ENCODE data around the gene ACOX3.

ACOX3 gene

DNA sequence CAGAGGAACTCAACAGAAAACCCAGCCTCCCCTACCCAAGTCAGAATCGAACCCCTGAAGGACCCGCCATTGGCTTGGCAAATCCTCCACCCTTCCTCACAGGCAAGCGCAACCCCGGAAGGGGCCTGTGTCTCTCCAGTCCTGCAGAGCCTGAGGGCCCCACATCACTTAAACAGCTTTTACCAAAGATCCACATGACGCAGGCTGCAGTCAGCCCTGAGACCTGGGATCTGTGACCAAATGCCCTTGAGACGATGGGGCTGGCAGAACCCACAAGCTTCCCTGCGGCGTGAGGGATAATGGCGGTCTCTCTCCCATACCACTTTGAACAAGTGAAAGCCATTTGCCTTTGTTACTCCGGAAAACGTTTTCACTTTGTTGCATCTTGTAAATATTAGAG lies 54.9 kb downstream of the ACOX3 start:
- no peak for DNase-seq

DNA sequence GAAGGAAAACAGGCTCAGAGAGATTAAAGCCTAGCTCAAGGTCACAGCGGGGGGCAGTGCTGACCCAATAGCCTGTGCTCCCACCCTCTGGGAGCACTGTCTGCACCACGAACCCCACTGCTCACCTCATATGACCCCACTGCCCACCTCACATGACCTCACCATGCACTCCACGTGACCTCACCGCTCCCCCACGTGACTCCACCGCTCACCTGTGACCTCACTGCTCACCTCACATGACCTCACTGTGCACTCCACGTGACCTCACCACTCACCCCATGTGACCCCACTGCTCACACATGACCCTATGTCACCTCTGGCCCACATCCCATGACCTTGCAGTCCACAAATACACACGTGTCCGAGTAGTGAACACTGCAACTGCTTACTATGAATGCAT lies 55.4 kb downstream of the ACOX3 start:
- no peak for DNase-seq

DNA sequence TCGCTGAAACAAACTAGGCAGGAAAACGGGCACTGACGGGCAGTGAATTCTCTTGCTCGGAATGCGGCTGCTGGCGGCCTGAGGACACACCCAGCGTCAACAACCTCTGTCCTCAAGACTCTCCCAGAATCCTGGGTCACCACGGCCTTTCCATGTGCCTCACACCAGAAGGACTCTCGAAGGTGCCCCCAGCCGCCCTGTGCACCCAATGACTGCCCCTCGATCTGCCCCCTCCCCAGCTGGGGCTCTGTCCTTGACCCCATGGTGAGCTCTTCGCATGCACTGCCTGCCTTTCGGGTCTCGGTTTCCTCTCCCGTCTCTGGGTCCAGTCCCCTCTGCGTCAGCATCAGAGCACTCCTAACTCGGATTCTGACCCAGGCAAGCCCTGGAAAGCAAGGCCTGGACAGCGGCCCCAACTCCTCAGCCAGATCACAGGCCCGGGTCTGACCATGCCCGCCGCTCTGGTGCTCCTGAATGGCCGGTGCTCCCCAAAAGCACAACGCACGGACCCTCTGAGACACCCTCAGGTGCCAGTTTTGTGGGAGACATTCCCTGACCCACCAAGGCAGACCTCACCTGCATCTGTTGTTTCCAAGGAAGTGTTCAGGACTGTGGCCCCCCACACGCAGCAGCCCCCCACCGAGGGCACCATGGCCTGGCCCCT lies 56.0 kb downstream of the ACOX3 start:
- DNase-seq = no peak

DNA sequence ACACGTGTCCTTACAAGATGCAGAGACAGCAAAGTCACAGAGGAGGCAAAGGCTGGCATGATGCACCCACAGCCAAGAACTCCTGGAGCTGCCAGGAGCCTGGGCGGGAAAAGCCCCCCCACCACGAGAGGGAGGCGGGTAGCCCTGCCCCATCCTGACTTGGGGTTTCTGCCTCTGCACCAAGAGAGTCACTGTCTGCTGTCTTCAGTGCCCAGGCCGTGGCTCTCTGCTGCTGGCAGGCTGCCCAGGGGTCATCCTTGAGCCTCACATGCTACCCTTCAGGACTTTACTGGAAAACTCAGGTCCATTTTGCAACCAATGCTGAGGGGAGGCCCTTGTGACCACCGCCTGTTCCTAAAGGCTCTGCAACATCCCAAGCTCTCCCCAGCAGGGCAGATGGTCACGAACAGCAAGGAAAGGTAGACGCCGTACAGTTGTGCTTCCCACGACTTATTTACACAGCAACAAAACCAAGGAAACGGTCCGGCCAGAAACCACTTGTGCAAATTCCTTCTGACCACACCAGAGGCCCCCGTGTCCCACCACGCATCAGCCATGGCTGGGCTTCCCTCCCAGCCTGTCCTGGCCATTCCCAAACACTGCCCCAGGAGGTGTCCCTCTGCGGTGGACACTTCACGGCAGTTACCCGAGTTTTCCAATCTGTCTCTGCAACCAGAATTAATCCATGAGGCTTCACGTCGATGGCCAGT lies 56.9 kb downstream of the ACOX3 start:
- DNase-seq = no peak

DNA sequence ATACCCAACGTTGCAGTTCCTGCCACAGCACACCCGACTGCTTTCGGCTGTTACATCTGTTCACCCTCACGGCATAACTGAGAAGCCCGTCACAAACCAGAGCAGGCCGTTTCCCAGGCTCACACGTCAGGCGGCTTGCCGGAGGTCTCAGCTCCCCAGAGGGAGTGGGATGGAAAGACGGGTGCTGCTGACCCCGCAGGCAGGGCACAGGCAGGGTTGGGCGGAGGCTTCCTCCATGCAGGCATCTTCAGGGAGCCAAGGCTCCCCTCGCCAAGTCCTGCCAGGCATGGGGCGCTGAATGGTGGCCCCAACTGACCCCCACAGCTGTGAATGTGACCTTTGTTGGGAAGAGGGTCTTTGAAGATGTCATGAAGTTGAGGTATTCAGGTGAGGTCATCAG lies 57.5 kb downstream of the ACOX3 start:
- no peak for DNase-seq

DNA sequence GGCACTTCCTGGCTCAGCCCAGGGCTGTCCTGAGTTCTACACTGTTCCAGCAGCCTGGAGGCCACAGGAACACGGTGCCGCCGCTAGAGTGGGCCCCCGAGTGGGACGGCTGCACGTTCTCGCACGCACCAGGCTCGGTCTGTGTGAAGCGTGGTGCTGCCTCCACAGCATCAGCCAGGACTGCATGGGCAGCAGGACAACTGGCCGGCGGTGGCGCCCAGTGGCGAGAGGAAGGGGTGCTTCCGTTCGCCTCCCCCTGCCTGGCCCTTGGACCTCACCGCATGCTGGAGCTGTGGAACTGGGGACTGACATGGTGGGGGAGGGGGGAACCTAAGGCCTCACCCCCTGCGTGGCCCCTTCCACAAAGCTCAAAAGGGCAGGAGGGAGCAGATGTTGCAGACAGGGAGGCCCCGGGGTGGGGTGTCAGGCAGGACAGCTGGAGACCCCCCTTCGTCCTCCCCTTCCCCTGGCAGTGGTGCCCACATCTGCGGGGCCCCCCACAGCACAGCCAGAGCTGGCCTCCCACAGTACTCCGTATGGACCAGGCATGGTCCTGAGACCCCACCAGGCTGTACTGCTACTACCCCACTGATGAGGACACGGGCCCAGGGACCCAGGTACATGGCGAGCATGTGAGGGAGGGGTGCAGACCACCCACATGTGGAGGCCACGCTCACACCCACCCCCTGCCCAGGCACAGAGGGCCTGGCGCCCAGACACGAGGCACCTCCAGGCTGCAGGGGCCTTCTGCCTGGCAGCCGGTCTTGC lies 58.5 kb downstream of the ACOX3 start:
- DNase-seq = no peak

DNA sequence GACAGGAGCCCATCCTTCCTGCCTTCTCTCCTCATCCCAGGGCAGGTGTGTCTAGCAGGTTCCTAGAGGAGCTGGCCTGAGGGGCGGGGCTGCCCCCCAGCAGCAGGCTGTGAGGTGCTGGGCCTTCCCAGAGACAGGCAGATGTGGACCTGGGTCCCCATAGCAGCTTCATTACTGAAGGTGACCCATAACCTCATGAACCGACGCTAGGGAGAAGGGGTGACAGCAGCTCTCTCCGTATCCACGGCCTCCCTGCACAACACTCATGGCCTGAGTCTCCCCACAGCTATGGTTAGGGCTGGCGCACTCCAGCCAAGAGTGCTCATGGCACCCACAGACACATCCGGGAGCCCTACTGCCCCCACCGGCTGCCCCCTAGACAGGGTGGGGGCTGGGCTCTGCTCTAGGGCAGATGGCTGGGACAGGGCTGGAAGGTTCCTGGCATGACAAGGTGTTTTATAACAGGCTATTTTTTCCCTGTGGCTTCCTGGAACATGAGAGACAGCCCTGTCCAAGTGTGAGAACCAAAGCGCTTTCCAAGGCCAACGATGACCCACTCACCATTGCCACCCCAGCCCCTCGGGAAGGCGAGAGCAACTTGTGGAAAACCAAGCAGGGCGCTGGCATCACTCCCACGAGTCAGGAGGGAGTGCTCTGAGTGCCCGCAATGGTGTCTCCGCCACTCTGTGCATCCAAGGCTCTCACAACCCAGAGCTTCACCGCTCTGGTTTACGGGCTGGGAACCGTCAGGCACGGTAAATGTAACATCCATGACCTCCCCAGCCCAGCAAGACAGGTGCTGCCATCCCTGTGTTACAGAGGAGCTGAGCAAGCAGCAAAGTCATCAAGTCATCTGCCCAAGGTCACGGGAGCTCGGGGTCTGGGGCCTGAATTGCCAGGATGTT lies 59.8 kb downstream of the ACOX3 start:
- DNase-seq = no peak

DNA sequence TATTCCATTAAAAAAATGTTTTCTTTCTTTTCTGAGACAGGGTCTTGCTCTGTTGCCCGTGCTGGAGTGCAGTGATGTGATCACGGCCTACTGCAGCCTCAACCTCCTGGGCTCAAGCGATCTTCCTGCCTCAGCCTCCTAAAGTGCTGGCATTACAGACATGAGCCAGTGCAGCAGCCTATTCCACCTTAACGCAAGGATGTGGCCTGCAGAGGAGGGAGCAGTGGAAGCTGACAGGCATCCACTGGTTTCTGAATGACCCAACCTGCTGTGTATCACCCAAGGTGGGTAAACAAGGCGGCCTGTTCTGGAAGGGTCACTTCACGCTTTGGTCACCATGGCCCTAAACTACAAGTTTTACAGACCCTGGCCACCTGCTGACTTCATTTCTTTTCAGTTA lies 60.8 kb downstream of the ACOX3 start:
- no peak for DNase-seq

DNA sequence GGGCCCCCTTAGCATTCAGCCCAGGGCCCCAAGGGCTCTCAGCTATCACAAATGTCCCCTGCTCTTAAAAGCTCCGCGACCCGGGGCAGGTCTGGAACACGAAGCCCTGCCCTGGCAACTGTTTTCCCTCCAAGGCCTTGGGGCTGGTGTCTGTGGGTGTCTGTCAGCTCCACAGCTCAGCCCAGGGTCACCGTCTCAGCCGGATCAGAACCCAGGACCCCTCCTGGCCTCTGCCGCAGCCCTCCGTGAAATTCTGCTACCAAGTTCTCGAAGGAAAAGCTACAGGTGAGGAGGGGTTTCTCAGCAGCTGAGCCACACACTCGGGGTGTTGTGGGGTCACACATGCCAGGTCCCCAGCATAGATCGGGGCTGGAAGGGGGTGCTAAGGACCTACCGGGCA lies 61.2 kb downstream of the ACOX3 start:
- no peak for DNase-seq

DNA sequence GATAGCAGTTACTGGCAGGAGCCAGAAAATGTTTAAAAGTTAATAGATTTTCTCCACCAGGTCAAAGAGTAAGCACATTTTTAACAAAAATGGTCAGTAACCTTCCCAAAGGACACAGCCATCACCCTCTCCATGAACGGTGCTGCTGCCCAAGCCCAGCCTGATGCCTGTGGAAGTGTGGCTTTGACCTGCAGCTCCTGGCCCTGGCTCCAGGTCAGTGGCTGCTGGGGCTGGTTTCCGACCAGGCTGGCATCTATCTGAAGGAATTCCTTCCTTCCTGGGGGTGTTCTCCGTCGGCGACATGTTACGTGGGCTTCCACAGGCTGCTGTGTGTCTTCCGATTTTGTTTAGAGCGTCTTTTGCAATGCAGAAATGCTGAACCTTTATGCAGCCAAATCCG lies 61.7 kb downstream of the ACOX3 start:
- DNase-seq = no peak

DNA sequence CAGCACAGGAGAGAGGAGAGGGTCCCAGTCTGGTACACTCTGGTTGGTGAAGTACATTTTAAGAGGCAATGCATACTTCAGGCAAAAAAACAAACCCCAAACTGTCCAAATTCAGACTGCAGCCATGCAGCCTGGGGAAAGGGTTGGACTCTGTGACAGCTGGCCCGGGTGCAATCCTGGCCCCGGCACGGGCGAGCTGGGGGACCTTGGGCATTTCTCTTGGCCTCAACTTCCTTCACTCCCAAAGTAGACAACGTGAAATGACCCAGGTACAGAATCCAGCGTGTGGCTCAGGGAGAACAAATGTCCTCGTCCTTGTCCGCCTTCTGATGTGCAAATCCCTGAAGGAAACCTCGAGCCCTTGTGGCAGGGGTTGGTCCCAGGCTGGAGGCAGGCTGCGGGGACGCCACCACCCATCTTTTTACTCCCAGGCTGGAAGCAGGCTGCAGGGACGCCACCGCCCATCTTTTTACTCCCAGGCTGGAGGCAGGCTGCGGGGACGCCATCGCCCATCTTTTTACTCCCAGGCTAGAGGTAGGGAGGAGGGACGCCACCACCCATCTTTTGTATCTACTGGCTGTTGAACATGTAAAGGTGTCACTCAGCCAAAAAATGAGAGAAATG lies 62.3 kb downstream of the ACOX3 start:
- no peak for DNase-seq

DNA sequence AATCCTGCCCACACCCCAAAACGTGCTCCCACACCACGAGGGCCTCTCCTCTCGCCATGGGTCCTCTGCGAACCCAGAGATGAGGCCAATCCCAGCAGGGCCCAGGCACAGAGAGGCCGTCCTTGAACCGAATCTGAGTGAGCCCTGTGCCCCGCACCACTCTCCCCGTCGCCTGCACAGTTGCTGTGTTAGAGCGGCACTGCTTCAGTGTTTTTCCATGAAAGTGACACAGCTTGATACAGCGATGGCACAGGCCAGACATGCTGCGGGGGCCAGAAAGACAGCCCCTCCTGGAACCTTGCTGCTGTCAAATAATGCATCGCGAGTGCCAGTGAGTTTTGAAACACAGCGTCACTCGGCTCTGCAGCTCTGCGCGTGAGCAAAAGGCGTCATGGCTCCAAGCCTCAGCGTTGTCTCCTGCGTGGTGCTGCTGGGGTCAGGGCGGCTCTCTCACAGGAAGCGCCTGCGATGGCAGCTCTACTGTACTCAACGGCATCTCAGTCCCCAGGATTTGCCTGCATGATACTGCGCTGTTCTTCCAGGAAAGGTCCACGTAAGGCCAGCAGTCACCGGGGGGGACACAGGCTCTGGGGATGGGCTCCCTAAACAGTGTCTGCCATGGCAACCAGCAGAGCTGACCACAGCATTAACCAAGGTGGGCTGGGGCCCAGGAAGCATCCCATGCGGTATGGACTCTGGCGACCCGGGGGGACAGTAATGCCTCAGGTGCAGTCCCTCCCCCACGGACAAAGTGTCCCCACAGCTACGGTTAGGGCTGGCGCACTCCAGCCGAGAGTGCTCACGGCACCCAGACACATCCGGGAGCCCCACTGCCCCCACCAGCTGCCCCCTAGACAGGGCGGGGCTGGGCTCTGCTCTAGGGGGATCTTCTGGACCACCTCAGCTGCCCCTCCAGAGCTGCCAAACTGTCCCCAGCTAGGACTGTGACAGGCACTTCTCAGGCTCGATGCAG lies 63.1 kb downstream of the ACOX3 start:
- DNase-seq = no peak

DNA sequence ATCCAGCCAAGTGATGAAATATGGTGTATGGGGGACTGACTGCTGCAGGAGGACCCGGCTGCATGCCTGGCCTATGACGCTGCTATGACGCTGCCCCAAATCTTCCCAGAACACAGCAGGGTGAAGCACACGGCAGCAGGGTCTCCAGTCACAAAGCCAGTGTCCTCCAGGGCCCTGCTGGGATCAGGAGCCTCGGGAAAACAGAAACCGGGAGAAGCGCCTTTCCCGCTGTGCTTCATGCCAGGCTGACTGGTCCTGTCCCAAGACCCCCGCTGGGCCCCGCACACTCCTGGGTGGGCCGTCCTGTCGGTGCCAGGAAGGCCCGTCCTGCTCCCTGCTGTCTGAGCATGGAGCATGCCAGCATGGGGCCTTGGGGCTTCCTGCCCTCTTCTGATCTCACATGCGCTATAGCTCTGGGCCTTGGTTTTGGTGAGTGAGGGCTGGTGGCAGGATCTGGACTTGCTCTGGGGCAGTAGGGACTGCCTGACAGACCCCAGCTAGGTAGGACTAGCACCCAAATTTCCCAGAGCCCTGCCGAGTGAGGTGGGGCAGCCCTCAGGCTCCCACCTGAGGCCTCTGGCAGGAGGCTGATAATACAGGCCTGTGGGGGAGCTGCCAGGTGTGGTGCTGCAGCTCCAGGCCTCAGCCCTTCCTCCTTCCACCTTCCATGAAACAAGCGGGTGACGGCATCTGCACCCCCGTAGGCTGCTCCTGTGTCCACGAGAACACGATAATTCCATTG lies 64.0 kb downstream of the ACOX3 start:
- DNase-seq = no peak

DNA sequence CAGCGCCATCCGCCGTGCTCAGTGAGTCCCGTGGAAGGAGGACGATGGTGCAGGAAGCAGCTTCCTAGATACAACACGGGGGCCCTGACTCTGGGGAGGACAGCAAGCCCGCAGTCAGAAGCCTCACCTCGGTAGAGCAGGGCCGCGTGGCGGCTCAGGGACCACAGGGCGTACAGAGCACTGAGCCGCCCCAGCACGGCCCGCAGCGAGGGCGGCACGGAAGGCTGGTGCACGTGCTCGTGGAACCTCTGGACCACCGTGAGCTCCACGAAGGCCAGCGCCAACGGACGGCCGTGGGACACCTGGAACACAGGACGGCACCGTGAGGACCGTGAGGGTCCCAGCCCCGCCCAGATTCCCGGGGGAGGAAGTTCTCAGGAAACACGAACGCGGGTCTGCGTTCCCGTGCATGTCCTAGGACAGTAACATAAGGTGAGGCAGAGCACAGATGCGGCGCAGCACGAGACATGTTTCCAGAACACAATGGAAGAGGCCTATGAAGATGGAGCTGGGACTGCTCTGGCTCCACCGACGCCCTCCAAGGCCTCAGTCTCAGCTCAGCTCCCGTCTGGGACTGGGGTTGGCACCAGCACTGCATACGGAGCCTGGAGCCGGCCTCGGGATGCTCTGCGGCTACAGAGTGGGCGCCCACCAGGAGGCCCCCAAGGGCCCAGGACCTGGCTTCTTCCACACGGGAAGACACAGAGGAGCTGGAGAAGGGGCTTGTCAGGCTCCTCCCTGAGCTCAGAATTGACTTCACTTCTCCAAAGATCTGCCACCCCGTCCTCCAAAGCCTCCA lies 65.5 kb downstream of the ACOX3 start:
- no peak for DNase-seq

DNA sequence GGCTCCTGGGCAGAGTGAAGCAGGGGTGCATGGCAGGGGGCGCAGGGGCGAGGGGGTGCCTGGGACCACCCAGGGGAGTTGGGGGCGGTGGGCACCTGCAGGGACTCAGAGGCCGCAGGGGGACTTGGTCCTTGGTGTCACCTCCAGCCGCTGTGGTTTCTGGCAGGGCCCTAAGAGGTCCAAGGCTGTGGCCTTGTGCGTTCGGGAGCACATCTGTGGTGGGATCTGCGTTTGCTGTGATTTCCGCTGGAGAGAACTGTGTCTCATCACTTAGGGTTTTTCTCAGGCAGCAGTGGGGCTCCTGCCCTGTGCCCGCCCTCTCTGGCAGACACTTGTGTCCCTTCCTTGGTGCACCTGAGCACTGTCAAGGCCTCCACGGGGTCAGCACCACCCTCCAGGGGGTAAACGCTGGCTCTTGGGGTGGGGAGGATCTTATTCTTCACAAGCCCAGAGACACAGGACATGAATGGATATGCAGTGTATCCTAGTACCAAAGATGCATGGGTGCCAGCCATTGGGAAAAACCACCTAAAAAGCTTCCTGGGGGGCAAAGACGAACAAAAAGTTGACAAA lies 66.5 kb downstream of the ACOX3 start:
- DNase-seq = no peak

DNA sequence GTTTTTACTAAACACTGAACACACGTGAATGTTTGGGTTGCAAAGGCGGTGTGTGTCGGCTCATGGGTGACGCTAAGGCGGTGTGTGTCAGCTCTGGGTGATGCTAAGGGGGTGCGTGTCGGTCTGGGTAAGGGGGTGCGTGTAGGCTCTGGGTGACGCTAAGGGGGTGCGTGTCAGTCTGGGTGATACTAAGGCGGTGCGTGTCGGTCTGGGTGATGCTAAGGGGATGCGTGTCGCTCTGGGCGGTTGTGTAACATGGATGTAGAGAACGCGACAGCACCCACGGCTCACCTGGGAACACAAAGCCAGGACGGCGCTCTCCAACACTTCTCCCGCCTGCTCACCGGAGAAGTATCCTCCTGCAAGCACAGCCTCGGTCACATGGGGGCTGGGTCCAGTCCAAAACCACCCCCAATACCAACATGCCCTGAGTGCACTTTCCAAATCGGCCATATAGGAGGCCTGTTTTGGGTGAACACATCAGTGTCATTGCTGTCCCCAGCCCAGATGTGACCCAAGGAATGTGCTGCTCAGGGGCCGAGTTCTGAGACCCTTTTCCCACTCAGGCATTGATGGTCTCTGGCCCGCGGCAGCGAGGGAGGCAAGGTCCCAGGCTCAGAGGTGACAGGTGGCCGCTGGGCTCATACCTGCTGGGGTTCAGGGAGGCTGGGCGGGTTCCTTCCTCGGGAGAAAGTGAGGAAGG lies 67.1 kb downstream of the ACOX3 start:
- DNase-seq = no peak

DNA sequence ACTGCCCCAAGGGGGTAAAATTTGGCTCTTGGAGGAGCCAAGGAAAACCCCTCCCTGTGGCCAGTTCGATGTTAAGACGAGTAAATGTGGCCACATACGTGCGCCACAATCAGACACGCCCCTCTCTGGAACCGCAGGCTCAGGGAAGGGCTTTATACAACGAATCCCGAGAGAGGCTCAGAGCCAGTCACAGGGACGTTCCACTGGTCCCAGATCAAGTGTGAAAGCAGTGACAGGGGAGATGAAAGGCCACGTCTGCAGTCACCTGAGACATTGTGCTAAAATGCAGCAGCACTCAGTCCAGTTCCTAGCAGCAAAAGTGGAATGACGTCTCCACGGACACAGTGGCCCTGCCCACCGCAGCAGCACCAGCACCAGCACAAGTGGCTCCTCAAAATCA lies 68.0 kb downstream of the ACOX3 start:
- no peak for DNase-seq

DNA sequence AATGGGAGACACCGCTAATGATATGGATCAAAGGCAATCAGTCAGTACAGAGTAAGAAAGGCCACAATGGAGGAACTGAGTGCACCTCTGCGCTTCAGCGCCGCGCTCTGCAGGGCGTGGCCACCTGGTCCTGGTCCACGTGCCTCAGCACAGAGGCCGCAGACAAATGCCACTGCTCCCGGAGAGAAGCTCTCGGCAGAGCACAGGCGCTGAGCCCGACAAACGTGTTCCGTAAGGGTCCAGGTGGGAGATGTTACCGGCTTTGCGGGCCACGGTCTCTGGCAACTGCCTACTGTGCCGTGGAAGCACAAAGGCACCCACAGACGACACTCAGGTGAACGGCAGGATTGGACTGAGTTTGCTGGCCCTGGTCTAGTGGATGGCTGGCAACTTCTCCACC lies 68.9 kb downstream of the ACOX3 start:
- DNase-seq = no peak
